Stimulated activated CD4-positive, alpha-beta T cell treated with anti-CD3 and anti-CD28 coated beads, Interleukin-4, amount 100 ng/mL, for 4 hours (primary cell): ENCODE data around the gene CTIF.
A peak's percentile ranks its signal among the peaks of the same experiment; 100 is the strongest.

ENCODE experiments used
- DNase-seq, 2 experiments: peaks; one replicate each; pipeline ENCODE4 v3.0.0-alpha.2; 2020

The CTIF gene

GRCh38 chr18:48533340-48534070 lies 5.3 kb upstream of the CTIF start:
- DNase-seq, result no peak

- no peak for DNase-seq
Measured at GRCh38 chr18:48534364-48534763, 4.5 kb upstream of the CTIF start.

- DNase-seq, result no peak
Measured at GRCh38 chr18:48535956-48536355, 2.9 kb upstream of the CTIF start.

- DNase-seq, result no peak
Measured at GRCh38 chr18:48536516-48536915, 2.3 kb upstream of the CTIF start.

GRCh38 chr18:48539406-48540250 lies 797 bp downstream of the CTIF start:
- DNase-seq, result peak; percentile 21 to 38

GRCh38 chr18:48540251-48541025 lies 1.6 kb downstream of the CTIF start:
- DNase-seq, result peak; percentile 47 to 76

GRCh38 chr18:48541026-48541746 lies 2.4 kb downstream of the CTIF start:
- DNase-seq, result peak in 1 of 2 experiments; percentile 23

- DNase-seq, result no peak
Measured at GRCh38 chr18:48541747-48542400, 3.0 kb downstream of the CTIF start.

GRCh38 chr18:48542513-48543181 lies 3.8 kb downstream of the CTIF start:
- no peak for DNase-seq

GRCh38 chr18:48543228-48543627 lies 4.4 kb downstream of the CTIF start:
- peak in 1 of 2 experiments; percentile 56 for DNase-seq

- DNase-seq, result no peak
Measured at GRCh38 chr18:48544116-48544515, 5.3 kb downstream of the CTIF start.

GRCh38 chr18:48544661-48545415 lies 6.0 kb downstream of the CTIF start:
- no peak for DNase-seq

GRCh38 chr18:48545757-48546321 lies 7.0 kb downstream of the CTIF start:
- no peak for DNase-seq

- DNase-seq, result no peak
Measured at GRCh38 chr18:48546396-48546795, 7.6 kb downstream of the CTIF start.

- DNase-seq, result no peak
Measured at GRCh38 chr18:48547531-48547981, 8.7 kb downstream of the CTIF start.

- DNase-seq, result no peak
Measured at GRCh38 chr18:48548011-48548771, 9.4 kb downstream of the CTIF start.

- no peak for DNase-seq
Measured at GRCh38 chr18:48548921-48549320, 10.1 kb downstream of the CTIF start.

- DNase-seq, result no peak
Measured at GRCh38 chr18:48550101-48550729, 11.4 kb downstream of the CTIF start.

- DNase-seq, result no peak
Measured at GRCh38 chr18:48551100-48551499, 12.3 kb downstream of the CTIF start.
